NCI-H2171 treated with DMSO at 0.1 percent for 48 hours (cell line): ENCODE results near the gene TTC6.
"Not testable (repeated sequence)": the region's sequence is repeated elsewhere in the genome, so short reads cannot be mapped to it uniquely, and the experiment has no call there.

Experiments
- DNase-seq: peaks from one replicate; lab custom pipeline; 2025; lab: John Stamatoyannopoulos, UW

Gene TTC6

GRCh38 chr14:37594971-37595808 is at the start of gene TTC6, which contains the start of gene FOXA1:
TTC6 (plus strand) TSS chr14:37595629; CDS start chr14:37622065, 26,436 bp downstream.
FOXA1 (minus strand) TSS chr14:37595249; CDS start chr14:37594972, 277 bp downstream.
- peak; percentile 86 for DNase-seq

GRCh38 chr14:37546621-37547447 is 48.6 kb upstream of the TTC6 start:
- peak; percentile 43 for DNase-seq

DNA sequence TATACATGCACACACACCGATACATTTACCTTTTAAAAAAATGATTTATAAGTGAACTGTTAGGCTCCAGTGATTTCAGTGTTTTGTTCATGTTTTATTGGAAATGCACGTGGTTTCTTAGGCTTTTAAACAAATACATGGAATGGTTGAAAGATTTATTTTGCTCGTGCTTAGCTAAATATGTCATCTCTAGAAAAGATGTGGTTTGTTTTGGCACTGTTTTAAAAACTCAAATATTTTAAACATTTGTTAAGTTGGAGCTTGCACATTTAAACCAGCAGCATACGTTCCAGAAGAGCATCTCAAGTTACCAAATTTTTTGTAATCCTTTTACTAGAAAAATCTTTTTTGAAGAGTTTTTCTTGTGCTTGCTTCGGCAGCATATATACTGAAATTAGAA is 44.9 kb upstream of the TTC6 start:
- no peak for DNase-seq

- no peak for DNase-seq
Observed at GRCh38 chr14:37551119-37551518, 44.3 kb upstream of the TTC6 start.

DNA sequence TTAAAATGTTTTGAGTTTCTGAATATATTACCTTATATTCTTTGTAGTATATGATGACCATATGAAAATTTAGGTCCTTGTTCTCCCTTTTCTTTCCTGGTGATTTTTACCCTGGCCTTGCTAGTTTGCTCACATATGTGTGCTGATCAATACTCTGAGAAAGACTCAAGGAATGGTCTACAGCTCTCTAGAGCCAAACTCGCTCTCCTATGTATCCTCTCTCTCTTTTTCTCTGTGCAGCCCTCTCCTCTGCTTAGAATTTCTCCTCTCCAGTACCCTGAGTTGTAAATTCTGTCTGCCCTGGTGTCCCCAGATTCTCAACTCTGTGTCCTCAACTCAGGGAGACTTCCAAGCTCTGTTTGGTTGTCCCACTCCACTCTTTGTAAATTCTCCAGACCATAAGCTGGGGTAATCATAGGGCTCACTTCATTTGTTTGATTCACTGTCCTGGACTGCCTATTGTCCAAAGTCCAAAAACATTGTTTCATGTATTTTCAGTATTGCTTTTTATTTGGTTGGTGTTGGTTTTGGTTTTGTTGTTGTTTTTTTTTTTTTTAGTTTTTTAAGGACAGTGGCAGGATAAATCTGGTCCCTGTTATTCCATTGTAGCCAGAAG is 41.4 kb upstream of the TTC6 start:
- no peak for DNase-seq

GRCh38 chr14:37555596-37555995 is 39.8 kb upstream of the TTC6 start:
- DNase-seq = not testable (repeated sequence)

- no peak for DNase-seq
Observed at GRCh38 chr14:37558740-37559139, 36.7 kb upstream of the TTC6 start.

DNA sequence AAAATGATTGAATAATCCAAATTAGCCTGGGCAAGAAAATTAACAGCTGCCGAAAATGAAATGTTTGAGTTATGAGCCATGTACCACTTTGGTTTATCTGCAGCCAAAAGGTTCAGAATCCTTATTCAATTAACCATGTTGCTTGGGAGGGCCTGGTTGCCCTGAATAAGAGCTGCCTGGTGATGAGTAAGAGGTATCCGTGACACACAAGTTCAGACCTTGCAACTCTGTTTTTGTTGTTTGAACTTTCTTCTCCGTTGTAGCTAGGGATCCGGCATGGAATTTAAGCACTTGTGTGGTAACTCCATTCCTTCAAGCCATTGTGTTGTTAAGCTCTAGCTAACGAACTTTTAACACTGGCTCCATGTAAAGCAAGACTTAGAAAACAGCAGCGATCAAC is 36.0 kb upstream of the TTC6 start:
- DNase-seq = no peak

GRCh38 chr14:37563189-37563588 is 32.2 kb upstream of the TTC6 start:
- no peak for DNase-seq

DNA sequence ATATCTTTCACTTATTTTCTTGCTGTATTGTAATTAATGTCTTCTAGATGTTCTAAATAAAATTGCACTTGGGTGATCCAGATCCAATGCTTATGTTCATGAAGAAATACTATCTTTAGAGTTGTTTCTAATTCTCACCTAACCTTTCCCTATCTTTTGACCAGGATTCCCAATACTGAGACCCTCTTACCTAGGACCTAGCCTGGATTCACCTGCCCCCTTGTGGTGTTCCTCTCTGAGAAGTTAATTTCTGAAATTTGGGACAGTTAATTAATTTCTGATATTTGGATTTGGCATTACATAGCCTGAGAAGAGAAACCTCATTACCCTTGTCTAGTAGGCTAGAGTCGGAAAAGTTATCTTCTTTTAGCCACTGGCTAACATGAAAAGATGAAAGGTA is 29.9 kb upstream of the TTC6 start:
- peak; percentile 44 for DNase-seq

- no peak for DNase-seq
Observed at GRCh38 chr14:37566811-37567371, 28.5 kb upstream of the TTC6 start.

GRCh38 chr14:37569729-37570128 is 25.7 kb upstream of the TTC6 start:
- no peak for DNase-seq

- DNase-seq = no peak
Observed at GRCh38 chr14:37571391-37571790, 24.0 kb upstream of the TTC6 start.

DNA sequence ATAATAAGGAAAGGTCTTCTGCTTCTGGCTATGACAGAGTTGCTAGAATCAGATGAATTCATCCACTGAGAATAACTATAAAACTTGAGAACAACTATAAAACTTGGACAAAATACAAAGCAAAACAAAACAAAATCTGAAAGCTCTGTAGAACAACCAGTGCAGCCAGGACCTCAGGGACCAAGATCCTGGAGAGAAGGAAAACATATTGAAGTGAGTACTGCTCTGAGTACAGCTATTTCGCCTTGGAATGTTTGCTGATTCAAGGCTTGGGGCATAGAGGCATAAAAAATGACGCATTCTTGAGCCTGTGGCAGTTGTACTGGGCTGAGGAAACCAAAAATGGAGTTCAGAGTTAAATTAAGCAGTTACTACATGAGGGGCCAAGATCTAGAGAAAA is 22.1 kb upstream of the TTC6 start:
- DNase-seq = no peak

DNA sequence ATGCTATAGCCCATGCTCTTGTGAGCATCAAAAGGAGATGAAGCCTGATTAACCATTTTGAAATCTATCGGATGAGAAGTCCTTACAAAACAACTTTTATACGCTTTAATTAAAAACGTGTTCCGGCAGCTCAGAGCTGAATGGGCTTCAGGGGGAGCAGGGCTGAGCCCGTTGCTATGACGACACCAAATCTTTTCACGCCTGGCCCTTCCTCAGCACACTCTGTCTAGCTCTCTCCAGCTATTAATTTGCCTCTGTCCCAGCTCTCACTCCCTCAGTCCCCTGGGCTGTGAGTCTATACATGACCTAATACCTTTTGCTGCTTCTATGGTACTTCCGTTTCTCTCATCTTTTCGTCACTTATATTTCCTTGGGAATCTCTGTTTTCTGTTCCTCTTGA is 16.2 kb upstream of the TTC6 start:
- DNase-seq = no peak

GRCh38 chr14:37580146-37580545 is 15.3 kb upstream of the TTC6 start:
- DNase-seq = no peak

DNA sequence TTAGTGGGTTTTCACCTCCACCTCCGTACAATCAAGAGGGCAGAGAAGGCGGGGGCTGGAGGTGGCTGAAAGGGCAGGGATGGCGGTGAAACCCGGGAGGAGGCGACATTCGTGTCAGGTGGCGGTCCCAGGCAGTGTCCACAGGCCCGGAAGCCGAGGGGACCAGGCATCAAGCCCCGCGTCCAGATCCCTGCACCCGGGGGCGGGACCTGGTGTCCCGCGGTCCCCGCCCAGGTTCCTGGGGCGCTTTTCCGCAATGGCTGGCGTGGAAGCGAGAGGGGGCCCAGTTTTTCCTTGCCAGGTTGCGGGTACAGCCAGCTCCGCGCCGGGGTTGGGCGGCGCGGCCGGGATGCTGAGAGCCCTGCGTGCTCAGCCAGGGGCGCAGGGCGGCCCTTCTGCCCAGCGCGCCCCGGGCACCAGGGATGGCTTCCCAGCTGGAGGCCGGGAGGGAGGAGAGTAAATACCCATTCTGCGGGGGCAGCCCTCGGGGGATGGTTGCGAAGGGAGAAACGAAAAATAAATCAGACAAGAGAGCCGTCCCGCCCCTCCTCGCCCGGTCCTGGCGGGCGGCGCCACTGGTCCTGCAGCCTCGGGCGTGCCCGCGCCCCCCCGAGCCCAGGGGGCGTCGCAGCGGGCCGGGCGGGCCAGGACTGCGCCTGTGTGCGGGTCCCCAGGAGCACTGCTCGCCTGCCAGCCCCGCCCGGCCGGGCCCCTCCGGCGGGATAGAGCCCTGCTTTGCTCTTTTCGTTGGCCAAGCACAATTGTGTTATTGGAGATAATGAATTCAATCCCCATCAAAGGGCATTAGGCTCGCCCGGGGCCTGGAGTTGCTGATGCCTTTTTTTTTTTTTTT is 11.8 kb upstream of the TTC6 start:
- peak; percentile 63 for DNase-seq

GRCh38 chr14:37584211-37585100 is 11.0 kb upstream of the TTC6 start:
- no peak for DNase-seq

DNA sequence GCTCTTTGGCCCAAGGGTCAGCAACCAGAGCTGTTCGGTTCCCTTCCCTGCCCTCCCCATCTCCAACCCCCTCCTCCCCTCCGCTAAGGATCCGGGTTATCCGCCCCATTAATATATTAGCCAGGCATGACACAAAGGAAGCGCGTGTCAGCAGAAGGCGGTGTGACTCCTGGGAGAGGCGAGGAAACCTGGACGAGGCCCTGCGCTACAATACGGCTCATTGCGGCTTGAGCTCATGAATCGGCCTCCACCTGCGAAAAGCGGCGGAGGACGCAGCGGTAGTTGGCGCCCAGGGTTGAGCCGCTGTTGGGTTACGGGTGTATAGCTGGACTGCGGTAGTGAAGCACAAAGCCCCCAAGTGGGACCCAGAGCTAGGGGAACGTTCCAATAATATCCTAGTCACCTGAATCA is 10.3 kb upstream of the TTC6 start:
- no peak for DNase-seq
